ENCODE data around the gene CFAP46. TPM values are rescaled to one million over a fixed set of nuclear protein-coding genes. Genes with fewer than 3 reads are reported as not detected.

CFAP46 gene
- total RNA-seq, 1 donor from 2014 or later = 5.2 TPM

DNA sequence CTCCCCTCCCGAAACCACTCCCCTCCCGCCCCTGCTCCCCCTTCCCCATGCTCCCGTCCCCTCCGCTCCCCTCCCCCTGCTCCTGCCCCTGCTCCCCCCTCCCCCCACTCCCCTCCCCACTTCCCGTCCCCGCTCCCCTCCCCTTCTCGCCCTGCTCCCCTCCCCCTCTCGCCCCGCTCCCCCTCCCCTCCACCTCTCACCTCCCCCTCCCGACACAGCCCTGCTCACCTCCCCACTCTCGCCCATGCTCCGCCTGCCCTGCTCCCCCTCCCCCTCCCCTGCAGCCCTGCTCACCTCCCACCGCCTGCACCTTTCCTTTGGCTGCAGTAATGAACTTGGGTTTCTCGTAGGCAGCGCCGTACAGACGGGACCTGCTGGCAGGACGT lies 106.5 kb downstream of the CFAP46 start:
- TF ChIP-seq, protein P1, sequence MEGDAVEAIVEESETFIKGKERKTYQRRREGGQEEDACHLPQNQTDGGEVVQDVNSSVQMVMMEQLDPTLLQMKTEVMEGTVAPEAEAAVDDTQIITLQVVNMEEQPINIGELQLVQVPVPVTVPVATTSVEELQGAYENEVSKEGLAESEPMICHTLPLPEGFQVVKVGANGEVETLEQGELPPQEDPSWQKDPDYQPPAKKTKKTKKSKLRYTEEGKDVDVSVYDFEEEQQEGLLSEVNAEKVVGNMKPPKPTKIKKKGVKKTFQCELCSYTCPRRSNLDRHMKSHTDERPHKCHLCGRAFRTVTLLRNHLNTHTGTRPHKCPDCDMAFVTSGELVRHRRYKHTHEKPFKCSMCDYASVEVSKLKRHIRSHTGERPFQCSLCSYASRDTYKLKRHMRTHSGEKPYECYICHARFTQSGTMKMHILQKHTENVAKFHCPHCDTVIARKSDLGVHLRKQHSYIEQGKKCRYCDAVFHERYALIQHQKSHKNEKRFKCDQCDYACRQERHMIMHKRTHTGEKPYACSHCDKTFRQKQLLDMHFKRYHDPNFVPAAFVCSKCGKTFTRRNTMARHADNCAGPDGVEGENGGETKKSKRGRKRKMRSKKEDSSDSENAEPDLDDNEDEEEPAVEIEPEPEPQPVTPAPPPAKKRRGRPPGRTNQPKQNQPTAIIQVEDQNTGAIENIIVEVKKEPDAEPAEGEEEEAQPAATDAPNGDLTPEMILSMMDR (IDR thresholded peaks at IDR 0.05; ENCODE audit: partially characterized antibody, unreplicated experiment) = no peak
- Mint-ChIP-seq H3K36me3 (ENCODE audit: unreplicated experiment) (no peaks in the 10 kb centered on the region), H3K4me3 (ENCODE audit: unreplicated experiment) (no peak overlapping the region), H3K4me1 (ENCODE audit: low read depth, unreplicated experiment) (peaks cover 4% of the 10 kb centered on the region), H3K27ac (ENCODE audit: unreplicated experiment) (no peak overlapping the region), H3K9me3 (ENCODE audit: unreplicated experiment) (peaks cover 6% of the 10 kb centered on the region), H3K27me3 (ENCODE audit: unreplicated experiment) (peaks cover 6% of the 10 kb centered on the region)
- DNase-seq = no peak

DNA sequence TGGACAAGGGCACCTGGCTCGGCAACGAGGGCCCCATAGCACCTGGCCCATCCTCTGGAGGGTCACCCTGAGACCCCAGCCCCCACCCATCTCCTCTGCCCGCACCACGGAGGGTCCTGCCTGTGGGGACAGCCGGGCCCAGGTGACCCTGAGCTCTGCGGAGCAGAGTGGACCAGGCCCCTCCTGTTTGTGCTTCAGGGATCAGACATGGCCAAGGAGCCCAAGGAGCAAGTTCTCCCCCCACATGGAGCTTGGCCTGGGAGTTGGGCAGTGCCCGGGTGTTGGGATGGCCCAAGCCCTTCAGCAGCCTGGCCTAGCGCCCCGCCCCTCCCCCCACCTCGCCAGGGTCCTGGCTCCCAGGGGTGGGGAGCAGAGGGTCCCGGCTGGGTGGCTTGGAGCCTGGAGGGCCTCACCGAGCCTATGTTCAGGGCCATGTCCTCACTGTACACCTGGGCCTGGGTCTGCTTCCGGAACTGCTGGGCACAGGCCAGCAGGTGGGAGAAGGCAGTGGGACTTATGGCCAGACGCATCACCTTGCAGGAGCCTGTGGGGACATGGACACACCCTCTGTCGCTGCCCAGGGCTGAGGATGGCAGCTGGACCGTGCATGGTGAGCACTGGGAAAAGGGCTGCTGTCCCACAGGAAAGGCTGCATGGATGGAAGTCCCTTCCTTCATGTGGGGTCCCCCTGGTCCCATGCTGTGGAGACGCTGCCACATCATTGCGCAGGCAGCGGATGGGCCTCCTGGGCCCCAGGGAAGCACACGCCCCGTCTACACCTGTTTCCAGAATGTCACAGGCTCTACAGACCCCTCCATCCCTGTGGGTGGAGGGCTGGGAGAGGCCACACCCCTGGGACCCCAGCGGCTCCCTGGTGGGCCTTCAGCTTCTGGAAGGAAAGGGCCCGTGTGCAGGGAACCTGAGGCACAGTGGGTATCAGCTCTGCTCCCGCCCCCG lies 107.2 kb downstream of the CFAP46 start:
- no peak overlapping the region for H3K4me3 Mint-ChIP-seq (ENCODE audit: unreplicated experiment)
- peaks cover 6% of the 10 kb centered on the region for H3K27me3 Mint-ChIP-seq (ENCODE audit: unreplicated experiment)
- DNase-seq = no peak
- H3K36me3 Mint-ChIP-seq (ENCODE audit: unreplicated experiment) = no peaks in the 10 kb centered on the region
- H3K4me1 Mint-ChIP-seq (ENCODE audit: low read depth, unreplicated experiment) = peaks cover 8% of the 10 kb centered on the region
- TF ChIP-seq, protein P1 (IDR thresholded peaks at IDR 0.05; ENCODE audit: partially characterized antibody, unreplicated experiment) = no peak
- peaks cover 4% of the 10 kb centered on the region for H3K9me3 Mint-ChIP-seq (ENCODE audit: unreplicated experiment)
- H3K27ac Mint-ChIP-seq (ENCODE audit: unreplicated experiment) = no peak overlapping the region

DNA sequence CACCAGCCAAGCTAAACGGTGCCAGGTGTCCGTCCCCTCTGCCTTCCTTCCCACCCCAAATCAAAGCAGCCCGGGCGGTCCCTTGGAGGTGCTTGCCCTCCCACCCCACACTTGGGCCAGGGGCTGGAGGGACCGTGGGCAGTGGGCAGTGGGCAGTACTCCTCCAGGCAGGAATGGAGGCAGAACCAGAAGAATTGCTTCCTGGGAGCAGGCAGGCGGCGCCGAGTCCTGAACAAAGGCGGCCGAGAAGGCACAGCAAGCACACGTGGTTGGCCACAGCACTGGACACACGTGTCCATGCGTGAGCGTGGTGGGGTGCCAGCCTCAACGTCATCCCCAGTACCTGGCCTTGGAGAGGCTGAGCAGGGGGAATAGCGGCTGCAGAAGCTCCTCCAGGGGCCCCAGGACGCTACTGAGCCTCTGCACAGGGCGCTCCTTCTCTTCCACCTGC lies 108.0 kb downstream of the CFAP46 start:
- TF ChIP-seq, protein P1 (IDR thresholded peaks at IDR 0.05; ENCODE audit: partially characterized antibody, unreplicated experiment) = no peak
- peaks cover 4% of the 10 kb centered on the region for H3K36me3 Mint-ChIP-seq (ENCODE audit: unreplicated experiment)
- no peak overlapping the region for H3K4me3 Mint-ChIP-seq (ENCODE audit: unreplicated experiment)
- no peak overlapping the region for H3K27ac Mint-ChIP-seq (ENCODE audit: unreplicated experiment)
- no peak for DNase-seq
- peaks cover 7% of the 10 kb centered on the region for H3K9me3 Mint-ChIP-seq (ENCODE audit: unreplicated experiment)
- H3K27me3 Mint-ChIP-seq (ENCODE audit: unreplicated experiment) = peaks cover 6% of the 10 kb centered on the region
- peaks cover 15% of the 10 kb centered on the region for H3K4me1 Mint-ChIP-seq (ENCODE audit: low read depth, unreplicated experiment)

DNA sequence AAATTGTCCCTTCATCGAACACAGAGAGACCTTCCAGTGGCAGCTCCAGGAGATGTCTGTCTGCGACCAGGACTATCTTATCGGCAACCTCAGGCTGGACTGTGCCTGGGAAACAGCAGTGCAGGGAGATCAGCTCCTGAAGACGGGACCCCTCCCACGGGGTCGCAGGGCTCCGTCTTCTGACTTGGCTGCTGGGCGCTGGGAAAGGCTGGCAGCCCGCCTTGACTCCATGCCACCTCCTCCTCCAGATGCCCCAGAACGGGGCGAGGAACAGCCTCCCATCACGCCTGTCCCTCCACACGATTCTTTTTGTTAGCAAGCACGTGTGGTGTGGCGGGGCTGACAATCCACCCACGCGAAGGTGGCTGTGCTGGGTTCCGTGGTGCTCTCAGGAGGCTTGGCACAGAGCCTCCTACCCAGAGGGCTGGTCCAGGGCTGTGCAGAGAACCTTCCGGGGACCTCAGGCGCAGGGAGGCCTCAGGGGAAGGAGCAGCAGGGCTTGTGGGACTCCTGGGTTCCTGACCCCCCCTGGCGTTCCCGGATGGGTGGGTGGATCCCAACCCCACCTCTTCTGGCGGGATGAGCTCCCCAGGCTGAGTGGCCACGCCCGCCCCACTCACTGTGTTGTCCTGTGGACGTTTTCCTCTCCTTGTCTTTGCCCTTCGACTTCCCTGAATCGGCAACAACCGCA lies 108.8 kb downstream of the CFAP46 start:
- Mint-ChIP-seq H3K4me1 (ENCODE audit: low read depth, unreplicated experiment) (peaks cover 19% of the 10 kb centered on the region), H3K36me3 (ENCODE audit: unreplicated experiment) (peaks cover 5% of the 10 kb centered on the region), H3K27me3 (ENCODE audit: unreplicated experiment) (peaks cover 6% of the 10 kb centered on the region), H3K4me3 (ENCODE audit: unreplicated experiment) (no peak overlapping the region), H3K27ac (ENCODE audit: unreplicated experiment) (no peak overlapping the region), H3K9me3 (ENCODE audit: unreplicated experiment) (peaks cover 7% of the 10 kb centered on the region)
- no peak for DNase-seq
- TF ChIP-seq, protein P1 (IDR thresholded peaks at IDR 0.05; ENCODE audit: partially characterized antibody, unreplicated experiment) = no peak

Measured in glutamatergic neuron (in vitro differentiated cells).